H9 (cell line): Measurements from ENCODE around the gene COPS6. TPM values are rescaled to one million over a fixed set of nuclear protein-coding genes. Genes with fewer than 3 reads are reported as not detected.

Experiments used
- DNase-seq: peaks from one replicate; pipeline ENCODE4 v3.0.0-alpha.2; 2017
- H2AFZ ChIP-seq: one replicate; pipeline ENCODE4 v1.6.1; 2013; ENCODE audit warnings: mild to moderate bottlenecking, low read length, control low read depth, moderate library complexity
- H2AK5ac ChIP-seq: 2 replicates; pipeline ENCODE4 v1.6.1; 2013; ENCODE audit warnings: low read length, control low read depth, mixed read lengths; ENCODE audit not compliant: insufficient read length
- H2BK120ac ChIP-seq: one replicate; pipeline ENCODE4 v1.6.1; 2013; ENCODE audit warnings: low read depth, mild to moderate bottlenecking, low read length, control low read depth, inconsistent platforms; ENCODE audit not compliant: poor library complexity, severe bottlenecking
- H2BK12ac ChIP-seq: 2 replicates; pipeline ENCODE4 v1.6.1; 2013; ENCODE audit warnings: low read length, control low read depth, mixed read lengths, low read depth; ENCODE audit not compliant: insufficient read length
- H2BK15ac ChIP-seq: 2 replicates; pipeline ENCODE4 v1.6.1; 2013; ENCODE audit warnings: low read depth, low read length, control low read depth
- H2BK20ac ChIP-seq: one replicate; pipeline ENCODE4 v1.6.1; 2013; ENCODE audit warnings: low read depth, mild to moderate bottlenecking, low read length, control low read depth, inconsistent platforms; ENCODE audit not compliant: poor library complexity, severe bottlenecking
- H2BK5ac ChIP-seq: 2 replicates; pipeline ENCODE4 v1.6.1; 2013; ENCODE audit warnings: low read length, control low read depth, mixed read lengths; ENCODE audit not compliant: insufficient read length
- H3K14ac ChIP-seq: 2 replicates; pipeline ENCODE4 v1.6.1; 2013; ENCODE audit warnings: low read length, control low read depth; ENCODE audit not compliant: insufficient read depth
- H3K18ac ChIP-seq: 2 replicates; pipeline ENCODE4 v1.6.1; 2013; ENCODE audit warnings: low read depth, mild to moderate bottlenecking, mixed read lengths, low read length, control low read depth; ENCODE audit not compliant: insufficient read length
- H3K23ac ChIP-seq: 2 replicates; pipeline ENCODE4 v1.6.1; 2013; ENCODE audit warnings: low read length, control low read depth, mixed read lengths, low read depth; ENCODE audit not compliant: insufficient read length
- H3K23me2 ChIP-seq: 2 replicates; pipeline ENCODE4 v1.6.1; 2013; ENCODE audit warnings: low read depth, mild to moderate bottlenecking, mixed read lengths, low read length, control low read depth; ENCODE audit not compliant: insufficient read length, poor library complexity, severe bottlenecking
- H3K27ac ChIP-seq: 2 replicates; pipeline ENCODE4 v1.5.1; 2013; ENCODE audit warnings: low read length, control low read depth, mixed read lengths, low read depth; ENCODE audit not compliant: insufficient read length
- H3K27me3 ChIP-seq: 2 replicates; pipeline ENCODE4 v1.6.1; 2013; ENCODE audit warnings: low read length, control low read depth, inconsistent platforms; ENCODE audit not compliant: insufficient read depth
- H3K4ac ChIP-seq: 2 replicates; pipeline ENCODE4 v1.6.1; 2013; ENCODE audit warnings: low read depth, mild to moderate bottlenecking, control low read depth, inconsistent platforms, low read length, moderate library complexity
- H3K4me1 ChIP-seq: 2 replicates; pipeline ENCODE4 v1.6.1; 2013; ENCODE audit warnings: low read length, control low read depth, inconsistent platforms; ENCODE audit not compliant: insufficient read depth
- H3K4me2 ChIP-seq: 2 replicates; pipeline ENCODE4 v1.6.1; 2013; ENCODE audit warnings: low read length, control low read depth, mixed read lengths; ENCODE audit not compliant: insufficient read length, insufficient read depth
- H3K56ac ChIP-seq: 2 replicates; pipeline ENCODE4 v1.6.1; 2013; ENCODE audit warnings: low read depth, mild to moderate bottlenecking, mixed read lengths, low read length, control low read depth; ENCODE audit not compliant: insufficient read length
- H3K79me1 ChIP-seq: 2 replicates; pipeline ENCODE4 v1.6.1; 2013; ENCODE audit warnings: low read depth, mild to moderate bottlenecking, moderate library complexity, low read length, control low read depth, inconsistent platforms; ENCODE audit not compliant: insufficient read depth, poor library complexity, severe bottlenecking
- H3K79me2 ChIP-seq: 2 replicates; pipeline ENCODE4 v1.6.1; 2013; ENCODE audit warnings: low read length, control low read depth, inconsistent platforms; ENCODE audit not compliant: insufficient read depth
- H3K9ac ChIP-seq: 2 replicates; pipeline ENCODE4 v1.6.1; 2013; ENCODE audit warnings: low read length, control low read depth, mixed read lengths; ENCODE audit not compliant: insufficient read length; ENCODE audit errors: extremely low read depth
- H3K9me3 ChIP-seq: one replicate; pipeline ENCODE4 v1.6.1; 2013; ENCODE audit warnings: low read depth, low read length, inconsistent platforms; ENCODE audit not compliant: control insufficient read depth
- H3T11ph ChIP-seq: one replicate; pipeline ENCODE4 v1.6.1; 2013; ENCODE audit warnings: mild to moderate bottlenecking, low read length, control low read depth, inconsistent platforms
- H4K20me1 ChIP-seq: one replicate; pipeline ENCODE4 v1.6.1; 2013; ENCODE audit not compliant: control insufficient read depth, insufficient read length, insufficient read depth
- H4K5ac ChIP-seq: 2 replicates; pipeline ENCODE4 v1.6.1; 2013; ENCODE audit warnings: low read depth, mild to moderate bottlenecking, mixed read lengths, low read length, control low read depth; ENCODE audit not compliant: insufficient read length
- H4K8ac ChIP-seq: replicated peaks from 2 replicates; pipeline ENCODE4 v1.6.1; 2013; ENCODE audit warnings: low read length, control low read depth, mixed read lengths, low read depth; ENCODE audit not compliant: insufficient read length
- H4K91ac ChIP-seq: 2 replicates; pipeline ENCODE4 v1.6.1; 2013; ENCODE audit warnings: low read depth, mild to moderate bottlenecking, moderate library complexity, mixed read lengths, low read length, control low read depth; ENCODE audit not compliant: insufficient read length
- H3K27ac Mint-ChIP-seq, 3 experiments: 2 replicates in 2 of 3; 3 replicates in 1 of 3; pipeline ENCODE4 v1.8.0; 2020 to 2021; ENCODE audit warnings: mixed read lengths in 3 of 3, mild to moderate bottlenecking in 1 of 3, moderate library complexity in 1 of 3
- H3K27me3 Mint-ChIP-seq: 2 replicates; pipeline ENCODE4 v1.8.0; 2021; ENCODE audit warnings: low read depth, mild to moderate bottlenecking, moderate library complexity, mixed read lengths
- H3K36me3 Mint-ChIP-seq, 3 experiments: 2 replicates in 2 of 3; 3 replicates in 1 of 3; pipeline ENCODE4 v1.8.0; 2020 to 2021; ENCODE audit warnings: low read depth in 3 of 3, mixed read lengths in 3 of 3; ENCODE audit not compliant: insufficient read depth in 1 of 3
- H3K4me1 Mint-ChIP-seq, 2 experiments: 2 replicates each; pipeline ENCODE4 v1.8.0; 2020; ENCODE audit warnings: mixed read lengths in 2 of 2
- H3K4me3 Mint-ChIP-seq, 2 experiments: 2 replicates in 1 of 2; 3 replicates in 1 of 2; pipeline ENCODE4 v1.8.0; 2020 to 2021; ENCODE audit warnings: mild to moderate bottlenecking in 2 of 2, mixed read lengths in 2 of 2, moderate library complexity in 1 of 2
- H3K9me3 Mint-ChIP-seq, 2 experiments: 2 replicates in 1 of 2; 3 replicates in 1 of 2; pipeline ENCODE4 v1.8.0; 2020; ENCODE audit warnings: mild to moderate bottlenecking in 2 of 2, mixed read lengths in 2 of 2, moderate library complexity in 1 of 2
- WGBS: extraction: QIAGEN DNeasy Blood & Tissue Kit; methylation state at CpG from one replicate; pipeline ENCODE4 v1.1.7; 2013; ENCODE audit warnings: missing lambda C conversion rate, low lambda C conversion rate, mixed read lengths; ENCODE audit not compliant: insufficient read length; ENCODE audit errors: extremely low coverage; 5-methylcytosine and 5-hydroxymethylcytosine counted together
- total RNA-seq: library from RNA; stranded (reverse); gene quantifications from 2 replicates; pipeline ENCODE4 v1.2.1, GENCODE V29; 2021
- TF ChIP-seq, protein P1 (sequence below): fragments of 200-600 bp; sonication (generic); conservative IDR thresholded peaks from 3 replicates; pipeline ENCODE4 v1.8.0; 2021; ENCODE audit warnings: antibody characterized with exemption, mild to moderate bottlenecking

The COPS6 gene
- total RNA-seq, 1 experiment from 2014 or later: 140 TPM

DNA sequence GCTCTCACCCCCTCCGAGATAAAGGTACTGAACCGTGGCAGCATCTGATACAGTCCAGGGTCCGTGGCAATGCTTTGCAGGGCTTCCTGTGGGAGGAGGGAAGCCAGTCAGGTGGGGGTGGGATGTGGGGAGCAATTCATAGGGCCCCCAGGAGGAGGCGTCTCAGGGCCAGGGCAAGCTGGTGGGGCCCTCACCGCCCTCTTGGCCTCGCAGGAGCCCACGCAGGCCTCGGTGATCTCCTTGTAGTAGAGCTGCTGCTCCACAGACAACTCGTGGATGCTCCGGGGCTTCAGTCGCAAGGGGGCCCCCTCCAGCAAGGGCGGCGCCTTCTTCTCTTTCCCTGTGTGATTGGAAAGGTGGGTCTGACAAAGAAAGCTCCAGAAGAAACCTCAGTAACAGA is 23.1 kb downstream of the COPS6 start:
- no peak overlapping the region for H3K23ac ChIP-seq
- no peak overlapping the region for H2AFZ ChIP-seq
- no peak for DNase-seq
- Mint-ChIP-seq H3K27me3 (no peaks in the 10 kb centered on the region), H3K4me1 (0 out of 4 replicates have a peak, but pooled peaks cover 0 to 3% of the 10 kb centered on the region in 2 experiments), H3K27ac (no peak overlapping the region), H3K36me3 (peaks cover 52 to 79% (median 75%) of the 10 kb centered on the region in 3 experiments), H3K9me3 (no peaks in the 10 kb centered on the region), H3K4me3 (no peak overlapping the region)
- no peak overlapping the region for H2AK5ac ChIP-seq
- H4K91ac ChIP-seq: no peak overlapping the region
- no peak overlapping the region for H3K27ac ChIP-seq
- H3K27me3 ChIP-seq: no peaks in the 10 kb centered on the region
- H3K79me2 ChIP-seq: no peaks in the 10 kb centered on the region
- H2BK5ac ChIP-seq: no peak overlapping the region
- no CpG with 5 or more reads among the region's 13 CpGs for WGBS
- no peaks in the 10 kb centered on the region for H4K20me1 ChIP-seq
- H3T11ph ChIP-seq: no peak overlapping the region
- H3K79me1 ChIP-seq: no peaks in the 10 kb centered on the region
- no peaks in the 10 kb centered on the region for H3K23me2 ChIP-seq
- H3K9ac ChIP-seq: no peak overlapping the region
- TF ChIP-seq, protein P1, sequence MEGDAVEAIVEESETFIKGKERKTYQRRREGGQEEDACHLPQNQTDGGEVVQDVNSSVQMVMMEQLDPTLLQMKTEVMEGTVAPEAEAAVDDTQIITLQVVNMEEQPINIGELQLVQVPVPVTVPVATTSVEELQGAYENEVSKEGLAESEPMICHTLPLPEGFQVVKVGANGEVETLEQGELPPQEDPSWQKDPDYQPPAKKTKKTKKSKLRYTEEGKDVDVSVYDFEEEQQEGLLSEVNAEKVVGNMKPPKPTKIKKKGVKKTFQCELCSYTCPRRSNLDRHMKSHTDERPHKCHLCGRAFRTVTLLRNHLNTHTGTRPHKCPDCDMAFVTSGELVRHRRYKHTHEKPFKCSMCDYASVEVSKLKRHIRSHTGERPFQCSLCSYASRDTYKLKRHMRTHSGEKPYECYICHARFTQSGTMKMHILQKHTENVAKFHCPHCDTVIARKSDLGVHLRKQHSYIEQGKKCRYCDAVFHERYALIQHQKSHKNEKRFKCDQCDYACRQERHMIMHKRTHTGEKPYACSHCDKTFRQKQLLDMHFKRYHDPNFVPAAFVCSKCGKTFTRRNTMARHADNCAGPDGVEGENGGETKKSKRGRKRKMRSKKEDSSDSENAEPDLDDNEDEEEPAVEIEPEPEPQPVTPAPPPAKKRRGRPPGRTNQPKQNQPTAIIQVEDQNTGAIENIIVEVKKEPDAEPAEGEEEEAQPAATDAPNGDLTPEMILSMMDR: no peak
- H3K56ac ChIP-seq: no peak overlapping the region
- H4K8ac ChIP-seq: no peak overlapping the region
- H4K5ac ChIP-seq: no peak overlapping the region
- no peak overlapping the region for H2BK12ac ChIP-seq
- no peak overlapping the region for H2BK120ac ChIP-seq
- H3K4me1 ChIP-seq: no peaks in the 10 kb centered on the region
- no peak overlapping the region for H2BK20ac ChIP-seq
- no peak overlapping the region for H3K14ac ChIP-seq
- no peak overlapping the region for H3K18ac ChIP-seq
- no peak overlapping the region for H3K4me2 ChIP-seq
- H2BK15ac ChIP-seq: no peak overlapping the region
- H3K9me3 ChIP-seq: no peaks in the 10 kb centered on the region
- H3K4ac ChIP-seq: no peak overlapping the region
